Raji (cell line): Measurements from ENCODE around the gene ZFYVE21.

Experiments
- POLR2A ChIP-seq: IDR thresholded peaks from 2 replicates; pipeline ENCODE4 v1.6.1; 2011; ENCODE audit warnings: low read depth, low read length, control low read depth; ENCODE audit not compliant: insufficient read depth

ZFYVE21 gene

DNA sequence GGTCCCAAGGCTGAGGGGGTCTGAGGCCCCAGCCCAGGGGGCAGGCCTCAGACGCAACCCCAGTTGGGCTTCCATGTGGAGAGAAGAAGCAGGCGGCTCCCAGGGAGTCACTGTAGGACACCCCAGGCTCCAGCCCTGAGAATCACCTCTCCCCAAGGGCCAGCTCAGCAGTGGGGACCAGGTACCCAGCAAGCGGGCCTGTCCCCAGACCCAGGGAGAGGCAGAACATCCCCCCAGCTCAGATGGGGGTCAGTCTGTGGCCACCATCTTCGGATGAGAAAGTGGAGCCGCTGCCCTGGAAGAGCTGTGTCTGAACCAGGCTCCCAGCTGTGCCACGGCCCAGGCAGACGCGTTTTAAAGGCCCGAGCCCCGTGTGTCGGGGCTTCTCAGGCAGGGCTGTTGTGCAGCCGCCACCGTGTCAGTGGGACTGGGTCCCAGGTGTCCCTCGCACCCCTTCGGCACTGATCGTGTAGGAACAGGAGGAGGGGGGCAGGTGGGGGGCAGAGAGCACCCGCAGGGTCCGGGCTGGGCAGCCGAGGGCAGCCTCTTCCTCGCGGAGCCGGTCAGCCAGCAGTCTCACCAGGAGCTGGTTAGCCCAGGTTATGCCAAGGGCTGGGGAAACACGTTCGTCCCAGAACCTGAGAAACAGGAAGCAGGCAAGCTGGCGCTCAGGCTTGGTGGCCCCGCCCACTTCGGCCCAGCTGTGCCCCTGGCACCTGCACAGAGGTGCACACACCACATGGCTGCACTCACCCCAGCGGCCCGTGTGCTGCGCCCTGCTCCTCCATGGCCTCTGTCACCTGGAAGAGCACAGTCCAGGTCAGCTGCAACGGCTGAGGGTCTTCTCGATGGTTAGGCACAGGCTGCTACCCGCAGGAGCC, 17.0 kb upstream of the ZFYVE21 start:
- TF ChIP-seq POLR2A = no peak

DNA sequence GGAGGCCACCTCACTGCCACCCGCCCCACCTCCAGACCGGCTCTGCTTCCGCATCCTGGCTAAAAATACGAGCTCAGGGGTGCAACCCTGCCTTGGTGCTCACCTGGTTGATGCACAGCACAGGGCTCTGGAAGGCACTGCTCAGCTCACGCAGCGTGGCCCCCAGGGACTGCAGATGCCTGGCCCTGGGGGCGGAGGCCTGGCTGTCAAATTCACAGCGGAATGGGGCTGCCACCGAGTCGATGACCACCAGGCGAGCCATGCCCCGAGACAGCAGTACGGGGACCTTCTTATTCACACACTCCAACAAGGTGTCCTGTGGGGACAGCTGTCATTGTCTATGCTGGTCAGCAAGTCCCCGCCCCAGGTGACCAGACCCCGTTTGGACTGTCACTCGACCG, 16.3 kb upstream of the ZFYVE21 start:
- TF ChIP-seq POLR2A = no peak

DNA sequence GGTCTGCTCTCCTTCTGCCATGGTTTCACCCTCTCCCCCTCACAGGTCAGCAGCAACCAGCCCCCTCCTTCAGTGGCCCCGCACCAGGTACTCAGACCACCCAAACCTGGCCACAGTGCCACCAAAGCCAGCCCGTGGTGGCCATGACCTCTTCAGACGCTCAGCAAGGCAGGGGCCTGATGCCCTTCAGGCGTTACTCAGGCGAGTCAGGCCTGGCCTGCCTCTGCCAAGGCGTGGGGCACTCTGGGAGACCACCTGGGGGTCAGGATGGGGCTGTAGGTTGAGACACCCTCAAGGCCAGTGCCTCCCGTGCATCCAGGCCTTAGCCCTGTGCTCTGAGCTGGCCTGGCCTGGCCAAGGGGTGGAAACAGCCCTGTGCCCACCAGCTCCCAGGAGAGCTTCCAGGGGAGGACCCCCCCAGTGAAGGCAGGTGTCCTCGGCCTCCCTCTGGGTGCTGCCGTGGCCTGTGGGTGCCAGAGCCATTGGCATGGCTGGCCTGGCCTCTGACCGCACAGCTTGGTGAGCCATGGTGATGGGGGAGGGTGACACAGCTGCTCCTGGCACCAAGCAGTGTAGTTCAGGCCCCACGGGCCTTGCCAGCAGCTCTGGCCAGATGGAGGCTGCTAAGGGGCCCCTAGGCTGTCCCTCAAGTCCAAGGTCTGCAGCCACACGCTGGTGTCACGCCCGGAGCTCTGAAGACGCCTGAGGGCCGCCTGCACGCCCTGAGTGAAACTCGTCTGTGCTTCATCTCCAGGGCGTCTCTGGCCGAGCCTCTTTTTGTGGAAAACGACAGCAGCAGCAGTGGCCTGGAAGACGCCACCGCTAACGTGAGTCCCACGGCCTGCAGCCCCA, 15.5 kb upstream of the ZFYVE21 start:
- TF ChIP-seq POLR2A = no peak

DNA sequence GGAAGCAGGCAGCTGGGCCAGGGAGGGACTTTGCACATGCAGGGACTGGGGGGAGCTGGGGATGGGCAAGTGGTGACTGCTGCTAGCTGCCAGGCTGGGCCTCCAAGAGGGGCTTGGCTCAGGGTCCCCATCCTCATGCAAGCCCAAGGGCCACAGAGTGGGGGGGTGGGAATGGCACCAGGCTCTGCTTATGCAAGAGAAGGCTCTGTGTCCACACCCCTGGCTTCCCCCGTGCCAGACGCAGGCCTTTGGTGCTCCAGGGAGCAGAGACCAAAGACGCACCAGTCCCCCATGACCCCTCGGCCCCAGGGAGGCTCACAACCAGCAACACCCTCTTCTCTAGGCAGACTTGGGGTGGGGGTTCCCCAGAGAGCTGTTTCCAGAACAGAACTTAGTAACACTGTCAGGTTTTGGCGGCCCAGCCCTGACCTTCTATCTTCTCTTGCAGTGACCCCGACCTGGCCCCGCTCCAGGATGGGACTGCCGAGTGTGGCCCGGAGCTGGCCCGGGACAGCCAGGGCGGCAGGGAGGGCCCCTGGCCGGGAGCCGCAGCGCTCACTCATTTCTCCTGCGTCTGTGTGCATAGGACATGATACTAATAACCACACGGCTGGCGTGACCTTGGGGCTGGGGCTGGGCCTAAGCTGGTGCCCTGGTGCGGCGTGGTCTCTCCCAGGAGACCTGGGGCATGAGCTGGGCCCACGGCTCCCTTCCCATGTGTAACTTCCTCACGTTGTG, 14.7 kb upstream of the ZFYVE21 start:
- no peak for TF ChIP-seq POLR2A

GRCh38 chr14:103702095-103702494, 13.5 kb upstream of the ZFYVE21 start:
- TF ChIP-seq POLR2A = no peak

- no peak for TF ChIP-seq POLR2A
Observed at GRCh38 chr14:103702497-103703432, 12.8 kb upstream of the ZFYVE21 start.

- no peak for TF ChIP-seq POLR2A
Observed at GRCh38 chr14:103703433-103704385, 11.9 kb upstream of the ZFYVE21 start.

GRCh38 chr14:103704708-103705107, 10.9 kb upstream of the ZFYVE21 start:
- no peak for TF ChIP-seq POLR2A

DNA sequence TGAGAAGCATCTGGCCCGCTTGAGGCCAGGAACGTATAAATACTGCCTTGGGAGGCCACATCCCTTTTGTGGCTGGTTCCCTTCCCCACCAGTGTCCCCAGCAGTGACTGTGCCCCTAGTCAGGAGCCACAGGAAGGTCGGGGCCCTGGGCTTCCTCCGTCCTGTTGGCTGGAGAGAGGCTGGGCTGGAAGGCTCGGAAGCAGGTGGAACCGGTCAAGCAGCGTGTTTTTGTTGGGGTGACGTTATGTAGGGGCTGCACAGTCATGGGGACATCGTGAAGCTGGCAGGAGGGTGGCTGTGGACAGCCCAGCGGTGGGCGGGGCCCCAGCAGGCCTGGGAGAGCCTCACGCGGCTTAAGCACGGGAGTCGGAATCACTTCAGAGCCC, 10.5 kb upstream of the ZFYVE21 start:
- TF ChIP-seq POLR2A = no peak

- no peak for TF ChIP-seq POLR2A
Observed at GRCh38 chr14:103705504-103706284, 9.9 kb upstream of the ZFYVE21 start.

GRCh38 chr14:103706551-103707328, 8.9 kb upstream of the ZFYVE21 start:
- no peak for TF ChIP-seq POLR2A

DNA sequence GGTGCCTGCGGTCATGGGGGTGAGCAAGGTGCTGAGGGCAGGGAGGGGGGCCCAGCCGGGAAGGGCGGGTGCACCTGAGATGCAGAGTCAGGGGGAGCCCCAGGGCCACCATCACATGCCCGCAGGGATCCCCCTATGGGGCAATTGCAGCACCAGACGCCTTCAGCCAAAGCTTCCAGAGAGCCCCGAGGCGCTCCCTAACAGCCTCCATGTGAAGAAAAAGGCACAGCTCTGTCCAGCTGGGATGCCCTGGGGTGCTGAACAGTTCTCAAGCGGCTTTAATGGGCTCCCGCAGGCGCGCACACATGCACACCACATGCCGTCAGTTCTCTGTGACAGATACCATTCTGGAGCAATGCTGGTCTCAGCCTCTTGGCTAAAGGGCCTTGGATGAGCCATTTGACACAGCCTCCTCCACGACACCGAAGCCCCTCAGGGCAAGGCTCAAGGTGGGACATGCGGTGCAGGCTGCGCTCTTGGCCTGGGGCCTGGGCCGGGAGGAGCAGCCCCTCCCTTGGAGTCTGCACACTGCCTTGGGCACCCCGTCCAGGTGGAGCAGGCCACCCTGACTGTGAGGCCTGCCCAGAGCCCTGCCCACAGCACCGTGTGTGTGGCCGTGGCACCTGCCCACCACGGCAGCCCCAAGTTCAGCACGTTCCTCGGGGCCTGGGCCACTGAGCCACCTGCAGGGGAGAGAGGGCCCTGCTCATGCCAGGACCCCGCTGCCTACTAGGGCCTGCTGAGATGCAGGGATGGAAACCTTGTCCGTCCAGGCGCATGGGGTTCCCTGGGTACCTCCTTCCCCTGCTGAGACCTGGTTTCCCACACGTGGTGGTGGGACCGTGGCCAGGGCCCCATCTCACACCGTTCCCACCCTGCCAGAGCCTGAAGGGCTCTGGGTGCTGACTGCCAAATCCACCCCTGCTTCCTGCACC, 8.0 kb upstream of the ZFYVE21 start:
- no peak for TF ChIP-seq POLR2A
